Activated CD8-positive, alpha-beta memory T cell treated with anti-CD3 and anti-CD28 coated beads for 48 hours (primary cell): Measurements from ENCODE around the gene CRNKL1.

Experiments
- DNase-seq, 3 experiments: peaks; one replicate each; pipeline ENCODE4 v3.0.0-alpha.2; 2020; ENCODE audit warnings: low read depth in 2 of 3, low spot score in 2 of 3

CRNKL1 gene

DNA sequence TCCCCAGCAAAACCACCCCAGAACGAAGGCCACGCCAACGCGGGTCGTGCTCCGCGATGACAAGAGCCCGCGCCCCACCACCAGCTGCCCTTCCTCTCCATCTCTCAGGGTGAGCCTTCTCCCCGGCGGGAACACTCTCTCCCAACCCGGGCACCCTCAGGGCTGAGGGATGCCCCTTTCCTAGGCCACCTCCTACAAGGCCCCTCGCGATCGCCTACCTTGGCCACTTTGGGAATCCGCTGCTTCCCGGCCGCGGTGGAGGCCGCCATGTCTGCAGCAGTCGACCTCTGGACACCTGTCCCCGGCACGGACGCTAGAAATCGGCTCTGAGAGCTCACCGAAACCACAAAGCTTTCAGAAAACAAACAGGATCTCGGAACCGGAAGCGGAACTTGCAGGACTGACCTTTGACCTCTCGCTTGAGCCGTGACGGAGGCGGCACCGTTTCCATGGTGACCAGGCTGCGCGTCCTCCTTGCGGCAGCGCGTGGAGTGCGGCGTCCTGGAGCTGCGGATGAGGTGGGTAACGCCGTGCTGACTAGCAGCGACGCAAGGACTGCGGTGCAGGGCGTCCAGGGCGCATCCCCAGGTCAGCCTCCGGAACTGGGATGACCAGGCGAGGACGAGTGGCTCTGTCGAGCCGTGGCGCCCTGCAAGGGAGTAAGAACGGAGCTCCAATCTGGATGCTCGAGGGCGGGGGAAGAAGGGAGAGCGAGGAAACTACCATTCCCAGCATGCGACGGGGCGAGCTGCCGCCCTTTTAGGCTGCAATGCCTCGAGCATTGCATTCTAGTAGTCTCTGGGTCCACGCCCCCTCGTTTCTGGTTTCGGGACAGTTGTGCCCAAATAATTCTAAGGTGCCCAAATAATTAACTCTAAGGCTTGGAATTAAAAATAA, at the start of gene CRNKL1, which contains the start of gene CFAP61:
Gene CRNKL1, minus strand, starts transcription at position 393 of the 897 bp plus-strand sequence. Its CDS starts 124 bp downstream, at position 269.
Gene CFAP61, plus strand, starts transcription at position 459 of the 897 bp plus-strand sequence. CDS start 4,122 bp downstream, outside the sequence.
- DNase-seq, result peak; percentile 87 to 94 (median 90)

DNA sequence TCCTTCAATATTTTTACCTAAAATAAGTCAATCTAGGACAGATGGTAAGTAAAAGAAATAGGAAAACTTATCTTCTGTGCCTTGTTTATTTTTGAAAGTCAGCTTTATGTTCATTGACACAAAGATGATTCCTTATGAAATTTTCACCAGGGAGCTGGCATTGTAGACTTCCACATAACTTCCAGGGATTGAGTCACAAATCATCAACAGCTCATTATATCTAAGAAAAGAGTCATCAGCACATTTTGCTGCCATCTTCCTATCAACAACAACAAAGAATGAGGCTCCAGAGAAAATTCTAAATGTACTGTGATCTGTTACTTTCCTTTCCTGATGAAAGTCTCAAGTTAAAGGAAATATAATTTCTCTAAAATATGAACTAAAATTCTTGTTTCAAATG, 48.6 kb upstream of the CRNKL1 start:
- no peak for DNase-seq

DNA sequence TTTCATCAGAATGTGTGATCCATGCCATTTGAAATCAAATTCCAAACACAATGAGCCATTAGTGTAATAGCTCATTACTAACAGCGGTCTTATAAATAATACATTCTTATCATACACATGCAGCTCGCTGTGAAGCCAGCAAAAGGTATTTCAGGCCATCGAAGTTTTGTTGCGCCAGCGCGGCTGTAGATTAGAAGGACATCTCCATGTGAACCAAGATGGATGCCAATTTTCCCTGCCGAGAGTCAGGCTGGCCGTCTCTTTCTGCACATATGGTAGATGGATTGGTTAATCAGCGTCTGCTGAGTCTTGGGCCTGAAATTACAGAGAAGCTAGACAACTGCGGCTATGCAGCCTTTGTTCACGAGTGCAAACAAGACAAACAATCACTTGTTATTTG, 44.2 kb upstream of the CRNKL1 start:
- no peak for DNase-seq

DNA sequence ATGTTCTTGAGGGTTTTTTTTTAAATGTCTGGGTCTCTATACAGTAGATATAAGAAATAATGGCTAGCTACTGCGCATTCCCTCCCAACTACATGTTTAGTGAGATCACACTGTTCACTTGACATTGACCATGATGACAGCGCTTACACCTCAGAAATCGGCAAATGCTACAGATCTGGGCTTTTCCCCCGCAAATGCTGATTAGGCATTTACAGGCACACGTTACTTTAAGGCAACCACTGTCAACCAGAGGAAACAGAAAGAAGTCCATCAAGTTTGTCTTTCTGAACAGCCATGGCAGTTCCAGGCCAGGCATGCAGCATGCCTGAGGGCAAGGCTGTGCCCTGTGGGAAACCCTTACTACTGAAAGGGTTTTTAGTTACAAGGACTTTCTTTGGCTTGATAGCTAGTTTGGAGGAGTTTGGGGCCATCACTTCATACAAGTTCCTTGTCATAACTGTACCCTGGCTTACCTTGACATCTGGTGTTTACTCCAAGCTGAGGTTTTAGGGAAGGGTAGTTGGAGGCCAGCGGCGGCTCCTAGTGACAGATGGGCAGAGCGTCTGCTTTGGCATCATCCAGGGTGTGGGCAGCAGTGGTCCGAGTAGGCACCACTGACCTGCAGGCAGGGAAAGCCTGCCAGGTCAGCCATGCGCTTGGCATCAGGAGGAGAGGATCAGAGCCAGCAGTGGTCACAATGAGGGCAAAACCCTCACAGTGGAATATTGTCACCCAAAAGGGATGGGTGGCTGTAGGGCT, 43.0 kb upstream of the CRNKL1 start:
- DNase-seq, result no peak

DNA sequence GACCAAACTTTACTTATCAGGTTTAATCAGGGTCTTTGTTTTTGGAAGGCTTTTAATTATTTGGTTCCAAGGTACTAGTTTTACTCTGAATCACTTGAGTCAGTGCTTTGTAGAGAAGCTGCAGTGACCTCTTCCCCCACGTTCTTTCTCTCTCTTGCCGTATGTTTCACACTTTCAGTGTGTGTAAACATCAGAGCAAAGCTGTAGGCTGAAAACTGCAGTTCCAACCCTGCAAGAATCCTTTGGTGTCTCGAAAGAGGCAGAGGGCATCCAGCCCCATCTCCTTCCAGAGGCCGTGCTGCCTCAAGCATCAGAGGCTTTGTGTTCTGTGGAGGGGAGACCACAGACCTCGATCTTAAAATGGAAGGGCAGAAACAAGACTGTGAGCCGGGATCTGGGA, 42.1 kb upstream of the CRNKL1 start:
- DNase-seq, result no peak

DNA sequence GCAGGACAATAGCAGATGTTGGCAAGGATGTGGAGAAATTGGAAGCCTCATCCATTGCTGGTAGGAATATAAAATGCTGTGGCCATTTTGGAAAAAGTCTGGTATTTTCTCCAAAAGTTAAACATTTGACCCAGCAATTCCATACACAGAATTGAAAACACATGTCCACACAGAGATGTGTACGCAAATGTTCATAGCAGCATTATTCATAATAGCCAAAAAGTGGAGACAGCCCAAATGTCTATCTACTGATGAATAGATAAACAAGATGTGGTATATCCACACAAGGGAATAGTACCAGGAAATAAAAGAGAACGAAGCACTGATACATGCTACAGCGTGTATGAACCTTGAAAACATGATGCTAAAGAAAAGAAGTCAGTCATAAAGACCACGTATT, 40.6 kb upstream of the CRNKL1 start:
- no peak for DNase-seq

DNA sequence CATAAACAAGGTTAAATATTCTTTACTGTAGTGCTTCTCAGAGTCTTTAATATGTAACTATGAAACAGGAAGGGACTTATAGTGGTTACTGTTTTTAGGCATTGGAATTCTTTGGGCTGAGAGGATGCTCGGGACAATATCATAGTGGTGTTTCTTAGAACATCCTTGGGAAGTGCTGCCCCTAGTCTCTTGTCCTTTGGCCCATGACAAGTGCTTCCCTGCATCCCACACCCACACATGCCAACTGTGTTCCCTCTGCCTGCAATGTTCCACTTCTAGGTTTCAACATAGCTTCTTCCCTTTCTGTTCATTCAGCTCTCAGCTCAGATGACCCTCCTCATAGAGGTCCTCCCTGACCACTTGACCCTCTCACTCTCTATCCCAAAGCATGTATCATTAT, 37.7 kb upstream of the CRNKL1 start:
- no peak for DNase-seq

DNA sequence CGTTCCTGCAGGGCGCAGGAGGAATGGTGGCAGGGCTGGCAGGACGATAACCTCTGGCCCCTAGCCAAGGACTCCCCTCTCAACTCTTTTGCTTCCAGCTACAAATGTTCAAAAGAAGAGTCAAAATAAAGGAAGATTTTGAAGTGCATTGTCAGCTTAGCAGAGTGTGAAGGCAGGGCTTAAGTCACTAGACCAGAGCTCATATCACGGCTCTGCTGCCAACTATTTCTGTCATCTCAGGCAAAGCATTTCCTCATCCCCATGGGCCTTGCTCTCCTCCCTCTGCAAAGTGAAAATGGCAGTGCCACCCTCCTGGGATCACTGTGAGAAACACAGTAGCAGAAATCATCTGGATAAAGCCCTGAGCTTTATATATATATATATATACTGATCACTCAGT, 36.8 kb upstream of the CRNKL1 start:
- DNase-seq, result no peak

DNA sequence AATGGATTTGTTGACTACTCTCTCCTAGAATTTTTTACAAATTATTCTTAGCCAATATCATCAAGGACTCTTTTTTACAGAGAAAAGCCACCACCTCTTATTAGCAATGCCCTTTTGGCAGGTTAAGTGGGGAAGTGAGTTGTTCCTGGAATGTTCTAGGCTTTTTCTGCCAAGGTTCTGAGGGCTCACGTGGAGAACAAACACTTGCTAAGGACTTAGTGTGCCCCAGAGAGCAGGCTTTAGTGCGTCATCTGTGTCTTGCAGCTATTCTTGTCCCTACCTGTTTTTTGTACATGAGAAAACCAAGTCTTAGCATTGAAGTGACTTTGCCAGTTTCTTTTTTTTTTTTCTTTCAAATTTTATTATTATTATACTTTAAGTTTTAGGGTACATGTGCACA, 33.5 kb upstream of the CRNKL1 start:
- DNase-seq, result no peak

DNA sequence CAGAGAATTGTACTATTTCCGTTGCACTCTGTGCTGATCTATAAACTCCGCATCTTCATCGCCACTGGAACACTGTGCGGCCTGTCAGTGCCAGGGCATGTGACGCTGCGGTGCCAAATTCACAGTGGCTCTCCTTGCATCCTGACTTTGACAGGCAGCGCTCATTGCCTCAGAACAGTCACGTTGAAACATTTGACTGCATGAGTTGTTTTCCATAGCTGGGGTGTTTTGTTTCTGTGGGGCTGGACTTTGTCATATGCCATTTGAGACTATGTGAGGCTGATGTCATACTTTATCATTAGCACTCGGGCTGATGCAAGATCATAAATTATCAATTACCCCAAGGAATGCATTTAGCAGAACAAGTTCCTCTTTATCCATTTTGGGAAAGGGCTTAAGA, 32.8 kb upstream of the CRNKL1 start:
- no peak for DNase-seq

DNA sequence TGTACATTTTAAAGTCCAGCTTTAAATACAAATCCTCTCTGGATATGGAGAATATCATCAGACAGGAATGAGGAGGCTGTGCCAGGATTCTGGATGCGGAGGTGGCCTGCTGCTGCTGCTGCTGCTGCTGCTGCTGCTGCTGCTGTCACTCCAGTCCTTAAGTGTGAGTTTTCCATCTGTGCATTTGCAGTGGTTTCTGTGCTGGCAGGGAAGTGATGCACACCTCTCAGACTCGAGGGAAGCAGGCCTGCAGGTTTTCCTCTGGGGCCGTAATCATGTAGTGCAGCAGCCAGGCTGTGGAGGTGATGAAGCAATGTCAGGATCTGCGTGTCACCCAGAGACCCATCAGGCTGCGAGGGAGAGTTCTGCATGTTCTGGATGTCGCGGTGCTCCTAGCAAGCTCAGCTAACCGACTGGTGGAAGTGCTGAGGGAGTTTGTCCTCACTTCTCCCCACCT, 32.1 kb upstream of the CRNKL1 start:
- DNase-seq, result no peak

DNA sequence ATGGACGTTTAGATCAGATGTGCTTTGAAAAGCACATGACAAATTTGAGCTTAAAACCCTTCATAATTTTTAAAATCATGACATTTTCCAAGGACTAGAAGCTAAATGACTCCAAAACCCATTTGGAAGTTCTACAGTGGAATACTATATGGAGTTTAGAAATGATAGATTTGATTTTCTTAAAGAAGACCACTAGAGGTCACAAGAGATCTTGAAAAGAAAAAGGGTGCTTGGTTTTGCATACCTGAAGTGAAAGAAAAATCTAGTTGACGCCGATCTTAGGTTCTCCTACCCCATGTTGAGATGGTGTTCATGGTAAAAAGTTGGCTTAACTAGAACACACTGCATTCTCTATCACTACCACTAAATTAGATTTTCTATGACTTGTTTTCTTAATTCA, 31.5 kb upstream of the CRNKL1 start:
- no peak for DNase-seq

DNA sequence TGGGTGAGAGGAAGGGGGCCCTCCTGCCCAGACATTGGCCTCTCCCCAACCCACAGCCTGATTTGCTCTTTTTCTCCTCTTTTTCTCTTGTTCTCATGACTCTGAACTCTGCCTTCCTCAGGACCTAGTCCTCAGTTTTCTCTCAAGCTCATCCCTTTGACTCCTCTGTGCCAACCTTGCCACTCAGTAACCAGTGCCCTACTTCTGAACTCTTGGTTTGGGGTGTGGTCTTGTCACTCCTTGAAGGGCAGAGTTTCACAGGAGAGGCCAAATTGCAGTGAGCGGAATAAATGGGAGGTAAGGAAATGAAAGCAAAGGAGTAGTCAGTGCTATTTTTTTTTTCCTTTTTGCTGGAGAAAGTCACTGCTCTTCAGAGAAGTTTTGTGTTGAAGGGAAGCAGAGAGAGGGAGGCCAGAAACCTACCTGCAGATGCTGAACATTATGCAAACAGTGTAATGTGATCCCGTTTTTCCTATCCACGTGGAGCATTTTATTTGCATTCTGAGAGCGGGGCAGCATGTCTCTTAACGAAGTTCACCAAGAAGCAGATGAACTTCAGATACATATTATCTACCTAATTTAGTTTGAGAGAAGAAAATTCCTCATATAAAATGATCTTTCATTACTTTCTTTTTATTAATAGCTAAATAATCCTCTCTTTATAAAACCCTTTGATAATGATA, 27.0 kb upstream of the CRNKL1 start:
- DNase-seq, result no peak

DNA sequence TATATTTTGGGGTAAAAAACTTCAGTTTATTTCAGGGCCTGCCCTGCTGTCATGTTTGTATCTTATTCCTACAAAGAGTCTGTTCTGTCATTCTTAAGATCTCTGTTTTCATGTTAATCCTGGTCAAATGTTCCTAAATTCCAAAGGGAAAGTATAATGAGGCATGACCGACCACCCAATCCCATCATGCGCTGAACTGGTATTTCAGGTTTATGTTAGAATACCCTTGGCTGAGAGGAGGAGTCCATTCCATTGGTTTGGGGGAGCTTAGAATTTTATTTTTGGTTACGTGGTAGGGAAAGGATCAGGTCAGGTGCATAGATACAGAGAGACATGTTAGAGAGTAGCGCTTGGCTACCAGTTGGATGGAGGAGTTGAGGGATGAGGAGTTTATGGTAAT, 25.8 kb upstream of the CRNKL1 start:
- no peak for DNase-seq

DNA sequence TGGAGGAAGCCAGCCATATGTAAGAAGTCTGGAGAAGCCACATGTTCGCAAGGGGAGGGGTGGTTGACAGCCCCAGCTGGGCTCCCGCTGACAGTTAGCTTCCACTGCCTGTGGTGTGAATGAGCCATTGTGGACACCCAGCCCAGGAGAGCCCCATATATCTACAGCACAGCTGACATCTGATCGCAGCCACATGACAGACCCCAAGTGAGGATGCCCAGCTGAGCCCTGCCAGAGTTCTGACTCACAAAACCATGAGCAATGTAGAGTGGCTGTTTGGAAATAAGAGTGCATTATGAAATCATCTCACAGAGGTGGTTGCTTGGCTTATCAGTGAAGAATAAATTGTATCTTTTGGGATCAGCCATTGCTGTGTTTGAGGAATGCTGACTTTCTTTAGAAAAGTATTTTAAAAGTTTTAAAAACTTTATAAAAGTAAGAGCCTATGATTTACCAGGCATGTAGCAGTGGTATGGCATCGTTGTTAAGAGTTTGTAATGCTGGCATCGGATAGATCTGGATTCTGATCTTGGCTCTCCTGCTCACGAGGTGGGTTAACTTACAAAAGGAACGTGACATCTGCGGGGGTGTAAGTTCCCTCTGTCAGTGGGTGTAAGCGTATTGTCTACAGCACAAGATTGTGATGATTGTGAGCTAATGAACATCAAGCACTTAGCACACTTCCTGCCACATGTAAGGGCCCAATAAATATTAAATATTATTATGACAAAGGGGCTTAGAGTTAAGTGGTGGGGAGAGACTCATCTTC, 24.2 kb upstream of the CRNKL1 start:
- DNase-seq, result no peak

DNA sequence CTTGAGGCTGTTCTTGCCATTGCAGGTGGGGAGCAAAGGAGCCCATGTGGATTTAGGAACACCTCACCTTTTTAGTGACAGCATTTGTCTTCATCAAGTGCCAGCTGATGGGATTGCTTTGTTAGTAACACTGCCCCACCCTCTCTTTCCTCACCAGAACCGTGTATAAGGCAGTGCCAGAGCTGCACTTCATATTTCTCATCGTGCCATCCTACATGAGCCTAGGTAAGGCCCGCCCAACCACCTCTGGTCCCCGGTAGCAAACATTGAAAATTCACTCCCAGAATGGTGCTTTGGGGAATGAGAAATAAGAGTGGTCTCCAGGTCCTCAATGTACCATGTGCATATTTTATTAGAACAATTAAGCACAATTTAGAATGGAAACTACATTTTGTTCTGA, 22.8 kb upstream of the CRNKL1 start:
- no peak for DNase-seq

DNA sequence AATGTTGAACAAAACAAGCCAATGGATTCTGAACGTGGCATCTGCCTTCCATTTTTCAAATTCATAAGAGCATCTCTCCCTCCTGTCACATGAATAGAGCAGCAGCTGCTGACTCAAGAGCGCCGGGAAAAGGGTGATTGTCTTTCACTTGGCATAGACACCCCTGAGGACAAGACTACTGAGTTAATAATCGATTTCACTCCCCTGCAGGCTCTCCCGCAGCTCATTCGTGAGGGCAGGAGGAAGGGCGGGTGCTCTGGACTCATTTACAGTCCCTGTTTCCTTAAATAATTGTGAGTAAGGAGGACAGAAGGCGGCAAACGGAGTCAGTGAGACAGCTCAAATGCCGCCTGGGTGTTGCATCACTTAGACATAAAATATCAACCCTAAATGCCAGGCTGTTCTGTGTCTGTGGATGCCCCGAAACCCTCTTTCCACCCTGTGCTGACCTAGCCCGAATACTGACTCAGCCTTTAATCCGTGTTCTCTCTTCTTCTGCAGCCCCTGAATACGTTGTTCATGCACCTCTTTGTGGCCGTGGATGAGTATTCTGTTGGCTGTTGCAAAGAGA, 21.6 kb upstream of the CRNKL1 start:
- DNase-seq, result no peak

DNA sequence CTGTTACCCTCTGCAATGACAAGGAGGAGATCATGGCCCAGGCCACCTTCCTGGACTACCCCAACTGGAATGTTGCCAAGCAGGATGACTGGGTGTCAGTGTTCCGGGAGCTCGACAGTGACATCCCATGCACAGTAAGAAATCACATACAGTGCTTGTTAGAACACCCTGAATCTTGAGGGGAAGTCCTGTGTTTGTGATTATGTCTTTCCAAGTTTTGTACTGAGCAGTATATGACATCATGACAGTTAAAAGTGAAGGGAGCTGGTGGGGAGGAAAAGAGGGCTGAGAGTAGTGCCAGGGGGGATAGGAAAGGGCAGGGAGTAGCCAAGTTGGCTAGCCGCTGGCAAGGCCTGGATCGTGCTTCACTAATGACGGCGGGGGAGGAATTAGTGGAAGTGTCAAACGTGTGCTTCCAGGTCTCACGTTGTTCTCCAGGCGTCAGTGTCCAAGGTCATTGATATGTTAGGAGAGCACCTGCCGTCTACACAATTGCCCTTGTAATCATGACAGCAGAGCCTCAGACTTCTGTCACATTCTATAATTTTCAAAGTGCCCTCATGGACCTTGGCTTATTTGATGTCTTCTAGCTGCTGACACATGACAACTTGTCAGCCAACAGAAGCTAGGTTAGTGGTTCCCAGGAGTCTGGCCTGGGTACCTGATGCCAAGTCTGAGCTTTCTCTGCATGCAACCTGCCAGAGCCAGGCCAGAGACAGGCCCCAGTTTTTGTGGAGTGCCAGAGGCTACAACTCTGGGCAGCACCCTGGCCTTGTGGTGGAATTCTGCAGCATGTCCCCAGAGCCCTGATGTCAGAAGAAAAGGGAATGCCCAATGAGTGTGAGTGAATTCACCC, 18.8 kb upstream of the CRNKL1 start:
- DNase-seq, result no peak

DNA sequence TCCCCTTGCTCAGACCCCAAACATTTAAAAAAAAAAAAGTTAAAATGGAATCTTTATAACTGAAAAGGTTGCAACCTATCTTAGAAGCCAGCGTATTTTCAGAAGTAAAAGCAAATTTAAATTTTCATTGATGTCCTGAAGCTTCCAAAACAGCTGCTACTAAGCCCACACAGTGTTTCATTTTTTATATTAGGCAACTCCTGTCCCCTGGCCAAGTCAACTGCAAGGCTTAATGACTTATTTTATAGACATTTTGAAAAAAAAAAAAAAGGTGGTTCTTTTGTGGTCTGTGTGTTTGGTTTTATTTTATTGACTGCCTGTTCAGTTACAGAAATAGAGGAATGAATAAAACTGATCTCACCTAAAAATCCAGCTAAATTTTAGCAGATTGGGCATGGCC, 13.1 kb upstream of the CRNKL1 start:
- no peak for DNase-seq
